Tibial nerve (tissue), 4 donors: ENCODE measurements around the gene RAB15.

Source experiments
- EP300 ChIP-seq, 2 donors: sonication (generic); formaldehyde crosslinking; IDR thresholded peaks; one replicate each; pipeline ENCODE4 v1.6.1; 2017; ENCODE audit warnings: antibody characterized with exemption in 2 of 2, mild to moderate bottlenecking in 1 of 2
- POLR2A ChIP-seq, 2 donors: fragments of 450-650 bp; IDR thresholded peaks; one replicate each; pipeline ENCODE4 v1.6.1; 2017; ENCODE audit warnings: antibody characterized with exemption in 2 of 2, mild to moderate bottlenecking in 2 of 2, moderate library complexity in 2 of 2
- TF ChIP-seq, protein P1 (sequence below), 5 experiments: fragments of 200-600 bp in 3 of 5; fragments of 450-650 bp in 2 of 5; sonication (generic) in 3 of 5; IDR thresholded peaks; one replicate each; pipeline ENCODE4 v1.5.1; 2016 to 2019; ENCODE audit warnings: antibody characterized with exemption in 5 of 5, mild to moderate bottlenecking in 3 of 5, moderate library complexity in 2 of 5

- TF ChIP-seq, protein P1, sequence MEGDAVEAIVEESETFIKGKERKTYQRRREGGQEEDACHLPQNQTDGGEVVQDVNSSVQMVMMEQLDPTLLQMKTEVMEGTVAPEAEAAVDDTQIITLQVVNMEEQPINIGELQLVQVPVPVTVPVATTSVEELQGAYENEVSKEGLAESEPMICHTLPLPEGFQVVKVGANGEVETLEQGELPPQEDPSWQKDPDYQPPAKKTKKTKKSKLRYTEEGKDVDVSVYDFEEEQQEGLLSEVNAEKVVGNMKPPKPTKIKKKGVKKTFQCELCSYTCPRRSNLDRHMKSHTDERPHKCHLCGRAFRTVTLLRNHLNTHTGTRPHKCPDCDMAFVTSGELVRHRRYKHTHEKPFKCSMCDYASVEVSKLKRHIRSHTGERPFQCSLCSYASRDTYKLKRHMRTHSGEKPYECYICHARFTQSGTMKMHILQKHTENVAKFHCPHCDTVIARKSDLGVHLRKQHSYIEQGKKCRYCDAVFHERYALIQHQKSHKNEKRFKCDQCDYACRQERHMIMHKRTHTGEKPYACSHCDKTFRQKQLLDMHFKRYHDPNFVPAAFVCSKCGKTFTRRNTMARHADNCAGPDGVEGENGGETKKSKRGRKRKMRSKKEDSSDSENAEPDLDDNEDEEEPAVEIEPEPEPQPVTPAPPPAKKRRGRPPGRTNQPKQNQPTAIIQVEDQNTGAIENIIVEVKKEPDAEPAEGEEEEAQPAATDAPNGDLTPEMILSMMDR (IDR thresholded peaks at IDR 0.05), result no peak
- TF ChIP-seq POLR2A (IDR thresholded peaks at IDR 0.05) (no peak), EP300 (IDR thresholded peaks at IDR 0.05) (no peak)
Measured at GRCh38 chr14:64966976-64967375, 5.2 kb downstream of the RAB15 start.
